NCI-H2081 treated with DMSO at 0.1 percent for 48 hours (cell line): ENCODE results near the gene SERTAD1.

Experiments
- DNase-seq: peaks from one replicate; lab custom pipeline; 2025; lab: John Stamatoyannopoulos, UW

The SERTAD1 gene

GRCh38 chr19:40376286-40376862 lies 49.4 kb downstream of the SERTAD1 start:
- DNase-seq, result no peak

GRCh38 chr19:40374084-40374483 lies 51.7 kb downstream of the SERTAD1 start:
- DNase-seq, result no peak

DNA sequence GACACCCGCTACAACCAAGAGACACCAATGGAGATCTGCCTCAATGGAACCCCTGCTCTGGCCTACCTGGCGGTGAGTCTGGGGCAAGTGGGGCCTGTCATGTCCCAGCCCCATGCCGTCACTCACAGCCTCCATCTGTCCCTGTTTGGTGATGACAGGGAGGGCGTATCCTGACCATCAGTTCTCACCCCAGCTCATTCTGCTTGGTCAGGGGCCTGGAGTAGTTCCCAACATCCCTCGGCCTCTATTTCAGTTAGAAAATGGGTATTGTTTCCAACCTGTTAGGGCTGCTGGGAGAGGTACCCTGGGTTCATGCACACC lies 54.0 kb downstream of the SERTAD1 start:
- no peak for DNase-seq
